ENCODE data around the gene EXPH5.
"Not testable (repeated sequence)": the region's sequence is repeated elsewhere in the genome, so short reads cannot be mapped to it uniquely, and the experiment has no call there.

EXPH5 gene

GRCh38 chr11:108599978-108600377, 6.4 kb upstream of the EXPH5 start:
- no peak for DNase-seq (ENCODE audit: low spot score)

- DNase-seq (ENCODE audit: low spot score): no peak
Measured at GRCh38 chr11:108597736-108598355, 4.3 kb upstream of the EXPH5 start.

GRCh38 chr11:108596701-108597100, 3.1 kb upstream of the EXPH5 start:
- DNase-seq (ENCODE audit: low spot score): no peak

GRCh38 chr11:108593923-108594434, 411 bp upstream of the EXPH5 start:
- no peak for DNase-seq (ENCODE audit: low spot score)

- peak; percentile 38 for DNase-seq (ENCODE audit: low spot score)
Measured at GRCh38 chr11:108592591-108593213, 866 bp downstream of the EXPH5 start.

GRCh38 chr11:108591893-108592292, 1.7 kb downstream of the EXPH5 start:
- DNase-seq (ENCODE audit: low spot score): no peak

GRCh38 chr11:108589136-108589535, 4.4 kb downstream of the EXPH5 start:
- no peak for DNase-seq (ENCODE audit: low spot score)

GRCh38 chr11:108588287-108588686, 5.3 kb downstream of the EXPH5 start:
- DNase-seq (ENCODE audit: low spot score): no peak

GRCh38 chr11:108587109-108587508, 6.5 kb downstream of the EXPH5 start:
- no peak for DNase-seq (ENCODE audit: low spot score)

- DNase-seq (ENCODE audit: low spot score): no peak
Measured at GRCh38 chr11:108586600-108586999, 7.0 kb downstream of the EXPH5 start.

GRCh38 chr11:108586185-108586584, 7.4 kb downstream of the EXPH5 start:
- not testable (repeated sequence) for DNase-seq (ENCODE audit: low spot score)

GRCh38 chr11:108584973-108585372, 8.6 kb downstream of the EXPH5 start:
- DNase-seq (ENCODE audit: low spot score): no peak

GRCh38 chr11:108580645-108581044, 12.9 kb downstream of the EXPH5 start:
- no peak for DNase-seq (ENCODE audit: low spot score)

- DNase-seq (ENCODE audit: low spot score): no peak
Measured at GRCh38 chr11:108580043-108580442, 13.5 kb downstream of the EXPH5 start.

GRCh38 chr11:108576523-108576922, 17.0 kb downstream of the EXPH5 start:
- DNase-seq (ENCODE audit: low spot score): no peak

- no peak for DNase-seq (ENCODE audit: low spot score)
Measured at GRCh38 chr11:108574675-108575074, 18.9 kb downstream of the EXPH5 start.

- DNase-seq (ENCODE audit: low spot score): no peak
Measured at GRCh38 chr11:108571001-108571400, 22.6 kb downstream of the EXPH5 start.

GRCh38 chr11:108569896-108570295, 23.7 kb downstream of the EXPH5 start:
- no peak for DNase-seq (ENCODE audit: low spot score)

GRCh38 chr11:108568195-108568858, 25.2 kb downstream of the EXPH5 start:
- DNase-seq (ENCODE audit: low spot score): no peak

GRCh38 chr11:108565653-108566052, 27.9 kb downstream of the EXPH5 start:
- no peak for DNase-seq (ENCODE audit: low spot score)

GRCh38 chr11:108562746-108563581, 30.6 kb downstream of the EXPH5 start:
- DNase-seq (ENCODE audit: low spot score): no peak

- peak; percentile 52 for DNase-seq (ENCODE audit: low spot score)
Measured at GRCh38 chr11:108561535-108561991, 32.0 kb downstream of the EXPH5 start.
